HG03108 (cell line): ENCODE measurements around the gene GID4.

Experiments
- ATAC-seq: cut with Tn5 transposase; IDR thresholded peaks from one replicate; pipeline ENCODE4 v1.9.1; 2021; ENCODE audit warnings: moderate library complexity; ENCODE audit not compliant: unreplicated experiment

The GID4 gene

GRCh38 chr17:18015593-18015992, 23.6 kb upstream of the GID4 start:
- ATAC-seq, result no peak

GRCh38 chr17:18016426-18016825, 22.8 kb upstream of the GID4 start:
- ATAC-seq, result no peak

- no peak for ATAC-seq
Observed at GRCh38 chr17:18017958-18018357, 21.2 kb upstream of the GID4 start.

GRCh38 chr17:18018411-18018921, 20.7 kb upstream of the GID4 start:
- no peak for ATAC-seq

- no peak for ATAC-seq
Observed at GRCh38 chr17:18019838-18020154, 19.4 kb upstream of the GID4 start.

GRCh38 chr17:18020971-18021370, 18.2 kb upstream of the GID4 start:
- ATAC-seq, result no peak

- no peak for ATAC-seq
Observed at GRCh38 chr17:18021372-18021771, 17.8 kb upstream of the GID4 start.

GRCh38 chr17:18025241-18025944, 13.8 kb upstream of the GID4 start:
- peak; percentile 74 for ATAC-seq

- no peak for ATAC-seq
Observed at GRCh38 chr17:18025945-18026776, 13.0 kb upstream of the GID4 start.

GRCh38 chr17:18027280-18027679, 11.9 kb upstream of the GID4 start:
- ATAC-seq, result no peak

- no peak for ATAC-seq
Observed at GRCh38 chr17:18028114-18028951, 10.9 kb upstream of the GID4 start.

- ATAC-seq, result no peak
Observed at GRCh38 chr17:18028952-18029540, 10.2 kb upstream of the GID4 start.

- ATAC-seq, result no peak
Observed at GRCh38 chr17:18031955-18032354, 7.3 kb upstream of the GID4 start.

- peak; percentile 65 for ATAC-seq
Observed at GRCh38 chr17:18033442-18034099, 5.6 kb upstream of the GID4 start.

GRCh38 chr17:18035704-18036103, 3.5 kb upstream of the GID4 start:
- ATAC-seq, result no peak

GRCh38 chr17:18037486-18037885, 1.7 kb upstream of the GID4 start:
- ATAC-seq, result no peak

- no peak for ATAC-seq
Observed at GRCh38 chr17:18038149-18038850, 908 bp upstream of the GID4 start.

- peak; percentile 1 for ATAC-seq
Observed at GRCh38 chr17:18039535-18040260, 490 bp downstream of the GID4 start.

- no peak for ATAC-seq
Observed at GRCh38 chr17:18040261-18040858, 1.2 kb downstream of the GID4 start.
